IMR-90 (cell line): ENCODE measurements around the gene CHD6. TPM values are rescaled to one million over a fixed set of nuclear protein-coding genes. Genes with fewer than 3 reads are reported as not detected.
A peak's percentile ranks its signal among the peaks of the same experiment; 100 is the strongest.

Source experiments
- ATAC-seq: fragments of 200-7000 bp; cut with Tn5 transposase; 2 replicates; pipeline ENCODE4 v1.9.1; 2020; ENCODE audit warnings: low read depth, mild to moderate bottlenecking, moderate library complexity
- BruUV-seq: library from RNA; stranded (reverse); fragments of 400-500 nt; replicated peaks from 2 replicates; lab custom pipeline; 2021; lab: Mats Ljungman, UMichigan
- CTCF ChIA-PET: fragments of 300-600 bp; formaldehyde crosslinking; extraction: SDS; loops from one replicate; lab custom pipeline; 2021; ENCODE audit warnings: antibody characterized with exemption; lab: Yijun Ruan, JAX
- POLR2A ChIA-PET: fragments of 300-600 bp; sonication (Branson Sonifier 250); formaldehyde crosslinking; loops from one replicate; lab custom pipeline; 2022; ENCODE audit warnings: antibody characterized with exemption; ENCODE audit not compliant: unreplicated experiment; lab: Charles Lee
- DNase-seq: peaks from one replicate; pipeline ENCODE4 v3.0.0; 2013
- H2AFZ ChIP-seq: replicated peaks from 2 replicates; pipeline ENCODE3; 2013; ENCODE audit warnings: low read length, mild to moderate bottlenecking; ENCODE audit not compliant: poor library complexity
- H2AK5ac ChIP-seq: 2 replicates; pipeline ENCODE4 v1.6.1; 2013; ENCODE audit warnings: low read depth, low read length, inconsistent platforms
- H2AK9ac ChIP-seq: replicated peaks from 2 replicates; pipeline ENCODE3; 2013; ENCODE audit warnings: mild to moderate bottlenecking, low read depth, low read length, moderate library complexity; ENCODE audit not compliant: poor library complexity
- H2BK120ac ChIP-seq: 2 replicates; pipeline ENCODE4 v1.6.1; 2013; ENCODE audit warnings: low read depth, low read length, inconsistent platforms
- H2BK15ac ChIP-seq: 3 replicates; pipeline ENCODE4 v1.6.1; 2013; ENCODE audit warnings: low read depth, low read length, inconsistent platforms
- H2BK20ac ChIP-seq: 2 replicates; pipeline ENCODE4 v1.6.1; 2013; ENCODE audit warnings: low read depth, mild to moderate bottlenecking, inconsistent platforms, low read length, moderate library complexity
- H2BK5ac ChIP-seq: 2 replicates; pipeline ENCODE4 v1.6.1; 2013; ENCODE audit warnings: mild to moderate bottlenecking, low read depth, low read length, inconsistent platforms; ENCODE audit not compliant: poor library complexity, severe bottlenecking
- H3K14ac ChIP-seq: replicated peaks from 2 replicates; pipeline ENCODE4 v1.6.1; 2013; ENCODE audit warnings: low read depth, low read length, inconsistent platforms
- H3K18ac ChIP-seq: 2 replicates; pipeline ENCODE4 v1.6.1; 2013; ENCODE audit warnings: low read depth, low read length, control low read depth
- H3K23ac ChIP-seq: 2 replicates; pipeline ENCODE4 v1.6.1; 2013; ENCODE audit warnings: low read depth, low read length, inconsistent platforms
- H3K27ac ChIP-seq: 2 replicates; pipeline ENCODE4 v1.5.1; 2013; ENCODE audit warnings: mild to moderate bottlenecking, control low read depth, low read length; ENCODE audit not compliant: insufficient read depth
- H3K27me3 ChIP-seq: 2 replicates; pipeline ENCODE4 v1.6.1; 2013; ENCODE audit warnings: low read length; ENCODE audit not compliant: control insufficient read depth, insufficient read depth
- H3K36me3 ChIP-seq: 2 replicates; pipeline ENCODE4 v1.6.1; 2013; ENCODE audit warnings: low read length, mixed read lengths; ENCODE audit not compliant: control insufficient read depth, insufficient read depth
- H3K4ac ChIP-seq: 2 replicates; pipeline ENCODE4 v1.6.1; 2013; ENCODE audit warnings: low read depth, low read length, inconsistent platforms
- H3K4me1 ChIP-seq: 2 replicates; pipeline ENCODE4 v1.6.1; 2013; ENCODE audit warnings: low read length, mixed read lengths; ENCODE audit not compliant: control insufficient read depth, insufficient read depth
- H3K4me2 ChIP-seq: 2 replicates; pipeline ENCODE4 v1.6.1; 2013; ENCODE audit warnings: low read depth, mild to moderate bottlenecking, control low read depth, low read length, moderate library complexity
- H3K4me3 ChIP-seq: 2 replicates; pipeline ENCODE4 v1.5.1; 2013; ENCODE audit warnings: low read depth, mild to moderate bottlenecking, control low read depth, low read length, moderate library complexity; ENCODE audit not compliant: insufficient read depth
- H3K56ac ChIP-seq: 2 replicates; pipeline ENCODE4 v1.6.1; 2013; ENCODE audit warnings: low read length, inconsistent platforms; ENCODE audit not compliant: insufficient read depth; ENCODE audit errors: extremely low read depth
- H3K79me1 ChIP-seq, 2 experiments: 2 replicates each; pipeline ENCODE4 v1.6.1; 2013; ENCODE audit warnings: low read length in 2 of 2, inconsistent platforms in 1 of 2, low read depth in 1 of 2
- H3K9ac ChIP-seq: 2 replicates; pipeline ENCODE4 v1.6.1; 2013; ENCODE audit warnings: low read depth, low read length, control low read depth
- H3K9me1 ChIP-seq: 2 replicates; pipeline ENCODE4 v1.6.1; 2013; ENCODE audit warnings: low read length, inconsistent platforms; ENCODE audit not compliant: insufficient read depth
- H3K9me3 ChIP-seq: 2 replicates; pipeline ENCODE4 v1.6.1; 2013; ENCODE audit warnings: low read length; ENCODE audit not compliant: control insufficient read depth, insufficient read depth
- H4K20me1 ChIP-seq: 2 replicates; pipeline ENCODE4 v1.6.1; 2013; ENCODE audit warnings: low read length, inconsistent platforms; ENCODE audit not compliant: insufficient read depth
- H4K5ac ChIP-seq: 2 replicates; pipeline ENCODE4 v1.6.1; 2013; ENCODE audit warnings: mild to moderate bottlenecking, low read depth, low read length, control low read depth
- H4K8ac ChIP-seq, 2 experiments: 2 replicates each; pipeline ENCODE4 v1.6.1; 2013; ENCODE audit warnings: low read depth in 2 of 2, low read length in 2 of 2, control low read depth in 1 of 2, inconsistent platforms in 1 of 2
- H4K91ac ChIP-seq: 2 replicates; pipeline ENCODE4 v1.6.1; 2013; ENCODE audit warnings: low read depth, low read length, inconsistent platforms; ENCODE audit not compliant: insufficient read depth
- BHLHE40 ChIP-seq: fragments of 150-350 bp; IDR thresholded peaks from 2 replicates; pipeline ENCODE4 v1.6.1; 2016; ENCODE audit warnings: mild to moderate bottlenecking, low read depth, low read length
- WGBS, 2 experiments: methylation state at CpG; one replicate each; pipeline versions ENCODE4 v1.1.5 to v1.1.7; 2013; ENCODE audit warnings: missing lambda C conversion rate in 2 of 2; ENCODE audit not compliant: insufficient read length in 1 of 2; ENCODE audit errors: extremely low coverage in 2 of 2; 5-methylcytosine and 5-hydroxymethylcytosine counted together
- dilution Hi-C: fragments of 300-500 bp; cut with HindIII; formaldehyde crosslinking; loops from one replicate; pipeline ENCODE4 v1.14.3; 2018; ENCODE audit warnings: low sequenced_read_pairs; ENCODE audit not compliant: unreplicated experiment
- in situ Hi-C: fragments of 300-500 bp; cut with MboI; formaldehyde crosslinking; loops from 3 replicates; pipeline ENCODE4 v1.14.3; 2019; ENCODE audit warnings: low sequenced_read_pairs, inconsistent platforms, mixed read lengths
- intact Hi-C: fragments of 100-400 bp; cut with micrococcal nuclease; formaldehyde crosslinking; loops from 2 replicates; pipeline ENCODE4 v1.10.0; 2022
- polyA plus RNA-seq, 3 experiments: library from polyadenylated mRNA; depleted of rRNA; stranded (reverse); fragments of >200 nt; gene quantifications; 2 replicates each; pipeline ENCODE4 v1.2.3, GENCODE V29; 2012; ENCODE audit warnings: low replicate concordance in 1 of 3
- total RNA-seq: library from RNA; depleted of rRNA; stranded (reverse); fragments of >200 nt; gene quantifications from 2 replicates; pipeline ENCODE4 v1.2.3, GENCODE V29; 2012

The CHD6 gene
- total and polyA plus RNA-seq, 2 of the 4 experiments (the other 2 are of a cell fraction), result 8.8 to 26.7 TPM

GRCh38 chr20:41352666-41353065, 265.5 kb downstream of the CHD6 start:
- 0 out of 2 replicates have a peak overlapping the region, but pooled peaks have one; percentile 41 for H3K14ac ChIP-seq
- H2BK15ac ChIP-seq, result no peak overlapping the region
- H3K79me1 ChIP-seq, result no peaks in the 10 kb centered on the region
- ATAC-seq (no peak), DNase-seq (no peak)
- WGBS, 2 experiments, result 72% methylated on average over 3 of the region's 5 CpGs; no CpG with 5 or more reads in 1 of the 2 experiments
- H4K20me1 ChIP-seq, result no peaks in the 10 kb centered on the region
- H2BK5ac ChIP-seq, result no peak overlapping the region
- intact Hi-C loops (no loop called here), in situ Hi-C loops (no loop called here), dilution Hi-C loops (no loop called here)
- H2BK20ac ChIP-seq, result no peak overlapping the region
- H3K23ac ChIP-seq, result no peak overlapping the region
- no peak overlapping the region for H3K9ac ChIP-seq
- H2BK120ac ChIP-seq, result no peak overlapping the region
- H3K27ac ChIP-seq, result no peak overlapping the region
- CTCF ChIA-PET, result no interaction called here
- peaks cover 4% of the 10 kb centered on the region; the same call in 1 of the 2 replicates for H3K4me1 ChIP-seq
- no peaks in the 10 kb centered on the region for H3K9me3 ChIP-seq
- no TSS peak for BruUV-seq
- H2AK5ac ChIP-seq, result no peak overlapping the region
- no peak overlapping the region for H3K4me2 ChIP-seq
- H3K18ac ChIP-seq, result no peak overlapping the region
- no peaks in the 10 kb centered on the region; the same call in 1 of the 2 replicates for H3K36me3 ChIP-seq
- no peak overlapping the region for H4K91ac ChIP-seq
- no peaks in the 10 kb centered on the region; the same call in 1 of the 2 replicates for H3K9me1 ChIP-seq
- no peak overlapping the region for H3K4ac ChIP-seq
- TF ChIP-seq BHLHE40, result no peak
- no peak overlapping the region for H3K4me3 ChIP-seq
- no peak overlapping the region for H4K5ac ChIP-seq
- H2AK9ac ChIP-seq, result no peak overlapping the region
- H2AFZ ChIP-seq, result no peak overlapping the region
- no peak overlapping the region for H4K8ac ChIP-seq
- H3K56ac ChIP-seq, result no peak overlapping the region
- H3K27me3 ChIP-seq, result no peaks in the 10 kb centered on the region
- POLR2A ChIA-PET, result no interaction called here
